GM21381 (cell line): ENCODE results near the gene CEP131.

Experiments
- ATAC-seq: cut with Tn5 transposase; IDR thresholded peaks from one replicate; pipeline ENCODE4 v1.9.1; 2021; ENCODE audit warnings: mild to moderate bottlenecking, moderate library complexity; ENCODE audit not compliant: unreplicated experiment

CEP131 gene

DNA sequence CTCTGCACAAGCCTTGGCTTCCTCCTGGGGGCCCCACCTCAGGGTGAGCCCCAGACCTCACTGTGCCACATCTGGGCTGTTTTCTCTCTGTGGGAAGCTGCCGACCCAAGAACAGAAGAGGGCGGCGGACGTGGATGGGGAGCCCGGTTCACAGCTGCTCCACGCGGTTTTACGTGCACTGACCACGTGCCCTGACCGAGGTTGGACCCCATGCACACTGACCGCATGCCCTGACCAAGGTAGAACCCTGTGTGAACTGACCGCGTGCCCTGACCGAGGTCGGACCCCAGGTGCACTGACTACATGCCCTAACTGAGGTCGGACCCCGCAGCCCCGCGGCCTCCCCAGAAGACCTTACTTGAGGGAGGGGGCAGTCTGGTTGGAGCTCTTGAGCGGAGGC lies 19.6 kb downstream of the CEP131 start:
- ATAC-seq: no peak

DNA sequence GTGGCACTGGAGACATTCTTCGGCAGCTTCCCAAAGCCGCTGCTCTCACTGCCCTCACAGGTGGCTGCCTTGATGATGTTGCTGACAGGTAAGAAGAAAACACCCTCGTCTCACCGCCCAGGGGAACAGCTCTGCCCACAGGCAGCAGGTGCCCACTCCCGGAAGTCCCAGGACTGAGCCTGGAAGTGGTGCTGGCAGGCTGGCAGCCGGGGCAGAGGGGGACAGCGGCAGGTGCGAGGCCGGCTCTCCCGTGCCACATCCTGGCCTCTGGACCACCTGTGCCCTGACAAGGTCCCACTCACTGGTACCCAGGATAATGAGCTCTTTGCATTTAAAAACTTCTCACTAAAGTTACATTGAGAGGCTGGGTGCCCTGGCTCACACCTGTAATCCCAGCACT lies 20.4 kb downstream of the CEP131 start:
- no peak for ATAC-seq

DNA sequence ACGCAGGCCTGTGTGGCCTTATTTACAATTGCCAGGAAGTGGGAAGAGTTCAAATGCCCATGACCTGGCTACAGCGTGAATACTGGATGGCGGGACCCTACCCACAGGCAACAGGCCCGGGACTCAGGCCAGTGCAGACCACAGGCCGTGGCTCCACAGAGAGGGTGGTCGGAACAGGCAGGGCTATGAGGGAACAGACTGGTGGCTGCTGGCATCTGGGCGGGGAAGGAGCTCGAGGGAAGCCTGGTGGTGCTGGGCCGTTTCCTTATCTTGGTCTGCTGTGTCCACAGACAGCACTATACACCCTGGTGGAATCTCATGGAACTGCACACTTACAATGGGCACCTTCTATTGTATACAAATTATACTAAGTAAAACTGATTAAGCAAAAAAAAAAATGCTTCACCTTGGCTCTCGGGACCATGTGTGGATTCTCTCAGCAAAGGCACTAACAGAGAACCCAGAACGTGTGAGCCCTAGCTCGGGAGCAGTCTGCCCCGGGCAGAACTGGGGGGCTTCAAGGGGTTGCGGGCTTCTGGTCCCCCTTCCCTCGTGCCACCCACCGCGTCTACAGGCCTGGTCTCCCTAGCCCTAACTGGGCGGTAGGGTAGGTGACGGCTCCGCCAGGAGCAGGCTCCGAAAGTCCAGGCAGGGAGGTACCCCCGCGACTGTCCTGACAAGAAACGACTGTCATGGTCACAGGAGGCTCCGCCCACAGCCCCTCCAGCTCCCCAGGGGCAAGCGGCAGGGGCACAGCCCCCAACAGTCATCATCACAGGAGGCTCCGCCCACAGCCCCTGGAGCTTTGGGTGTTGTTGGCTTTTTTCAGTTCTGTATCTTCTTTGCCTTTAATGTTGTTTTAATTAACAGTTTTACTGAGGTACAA lies 21.8 kb downstream of the CEP131 start:
- ATAC-seq: no peak

DNA sequence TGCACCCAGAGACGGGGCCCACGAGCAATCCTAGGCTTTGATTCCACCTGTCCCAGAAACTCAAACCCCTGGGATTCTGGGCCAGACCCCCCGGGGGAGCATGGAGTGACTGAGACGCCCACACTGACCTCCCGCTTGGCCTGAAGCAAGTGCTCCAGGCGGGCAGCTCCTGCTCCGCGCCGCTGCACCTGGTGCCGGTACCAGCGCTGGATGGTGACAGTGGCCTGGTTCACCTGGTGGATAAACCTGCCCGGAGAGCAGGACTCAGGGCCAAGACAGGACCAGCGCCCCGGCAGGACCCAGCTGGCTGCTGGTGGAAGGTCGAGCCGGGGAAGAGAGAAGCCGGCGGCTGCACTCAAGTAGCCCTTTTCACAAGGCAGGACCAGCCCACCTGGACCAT lies 22.6 kb downstream of the CEP131 start:
- ATAC-seq: no peak

DNA sequence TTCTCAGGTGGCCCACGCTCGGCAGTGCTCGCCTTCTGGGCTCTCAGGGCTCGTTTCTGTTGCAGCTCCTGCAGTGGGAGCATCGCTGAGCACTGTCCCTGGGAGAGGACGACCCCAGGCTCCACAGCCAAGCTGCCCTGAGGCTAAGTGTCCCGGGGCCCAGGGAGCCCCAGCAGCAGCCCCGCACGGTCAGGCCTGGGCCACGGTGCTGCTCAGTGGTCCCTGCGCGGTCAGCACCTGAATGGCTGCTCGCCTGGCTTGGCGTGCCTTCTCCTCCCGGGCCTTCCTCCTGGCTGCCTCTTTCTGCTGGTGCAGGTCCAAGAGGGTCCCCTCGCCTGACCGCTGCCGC lies 23.3 kb downstream of the CEP131 start:
- ATAC-seq: no peak

DNA sequence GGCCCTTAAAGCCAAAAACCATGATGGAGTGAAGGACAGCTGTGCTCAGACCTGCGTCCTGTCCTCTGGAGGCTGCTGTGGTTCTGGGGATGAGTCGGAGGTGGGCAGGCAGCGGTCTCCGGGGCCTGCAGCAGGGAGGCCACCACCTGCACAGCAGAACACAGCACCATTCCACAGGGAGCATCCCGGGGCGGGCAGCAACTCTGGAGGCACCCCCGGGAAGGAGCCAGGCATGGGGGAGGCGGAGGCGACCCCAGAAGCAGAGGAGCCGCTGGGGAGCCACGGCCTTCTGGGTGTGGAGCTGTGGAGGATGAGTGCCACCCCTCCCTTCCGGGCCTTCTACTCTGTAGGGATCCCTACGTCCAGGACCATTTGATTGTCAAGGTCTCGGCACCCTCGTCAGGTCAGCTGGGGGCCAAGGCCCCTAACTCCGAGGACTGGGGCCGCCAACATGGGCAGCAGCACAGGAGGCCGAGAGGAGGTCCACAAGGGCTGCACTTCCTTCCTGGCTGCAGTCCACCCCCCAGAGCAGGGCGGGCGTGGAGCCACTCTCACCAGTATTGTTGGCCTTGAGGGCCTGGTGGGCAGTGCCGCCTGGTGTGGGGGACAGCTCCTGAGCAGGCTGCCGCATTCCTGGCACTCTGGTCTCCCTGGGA lies 23.8 kb downstream of the CEP131 start:
- no peak for ATAC-seq

DNA sequence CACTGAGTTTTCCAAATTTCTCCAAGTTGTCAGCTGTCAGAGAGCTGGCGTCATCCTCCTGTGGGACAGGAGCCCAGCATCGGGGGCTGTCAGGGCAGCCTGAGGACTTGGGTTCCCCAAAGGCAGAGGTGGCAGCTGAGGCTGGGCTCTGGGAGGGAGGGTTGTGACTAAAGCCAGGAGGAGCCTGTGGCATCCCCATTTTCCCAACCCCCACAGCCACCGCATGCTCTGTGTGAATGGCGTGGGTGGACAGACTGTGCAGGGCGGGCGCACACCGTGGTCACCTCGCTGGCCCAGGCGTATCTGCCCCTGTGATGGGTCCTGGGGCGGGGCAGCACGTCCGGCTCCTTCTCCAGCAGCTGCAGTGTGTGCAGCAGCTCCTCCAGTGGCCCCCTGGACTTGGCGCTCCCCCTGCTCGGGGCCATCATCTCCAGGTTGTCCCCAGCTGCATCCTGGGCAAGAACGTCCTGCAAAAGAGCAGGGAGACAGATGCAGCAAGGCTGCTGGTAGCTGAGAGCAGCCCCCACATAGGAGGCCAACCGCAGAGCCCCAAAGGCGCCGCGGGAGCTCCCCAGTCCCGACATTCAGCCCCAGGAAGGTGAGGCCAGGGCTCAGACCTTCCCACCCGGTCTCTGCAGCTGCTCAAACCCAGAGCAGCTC lies 24.8 kb downstream of the CEP131 start:
- no peak for ATAC-seq

DNA sequence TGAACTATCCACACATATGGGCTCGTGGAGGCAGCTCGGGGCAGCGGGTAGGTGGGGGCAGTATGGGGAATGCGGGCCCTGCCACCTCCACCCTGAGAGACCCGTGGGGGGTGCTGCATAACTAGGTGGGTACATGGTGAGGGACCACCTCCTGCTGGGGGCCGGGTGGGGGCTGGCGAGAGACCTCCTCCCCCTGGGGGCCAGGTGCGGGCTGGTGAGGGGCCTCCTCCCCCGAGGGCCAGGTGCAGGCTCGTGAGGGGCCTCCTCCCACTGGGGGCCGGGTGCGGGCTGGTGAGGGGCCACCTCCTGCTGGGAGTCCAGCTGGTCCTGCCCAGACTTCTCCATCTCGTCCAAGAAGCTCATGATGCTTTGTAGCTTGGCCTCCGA lies 25.4 kb downstream of the CEP131 start:
- no peak for ATAC-seq

DNA sequence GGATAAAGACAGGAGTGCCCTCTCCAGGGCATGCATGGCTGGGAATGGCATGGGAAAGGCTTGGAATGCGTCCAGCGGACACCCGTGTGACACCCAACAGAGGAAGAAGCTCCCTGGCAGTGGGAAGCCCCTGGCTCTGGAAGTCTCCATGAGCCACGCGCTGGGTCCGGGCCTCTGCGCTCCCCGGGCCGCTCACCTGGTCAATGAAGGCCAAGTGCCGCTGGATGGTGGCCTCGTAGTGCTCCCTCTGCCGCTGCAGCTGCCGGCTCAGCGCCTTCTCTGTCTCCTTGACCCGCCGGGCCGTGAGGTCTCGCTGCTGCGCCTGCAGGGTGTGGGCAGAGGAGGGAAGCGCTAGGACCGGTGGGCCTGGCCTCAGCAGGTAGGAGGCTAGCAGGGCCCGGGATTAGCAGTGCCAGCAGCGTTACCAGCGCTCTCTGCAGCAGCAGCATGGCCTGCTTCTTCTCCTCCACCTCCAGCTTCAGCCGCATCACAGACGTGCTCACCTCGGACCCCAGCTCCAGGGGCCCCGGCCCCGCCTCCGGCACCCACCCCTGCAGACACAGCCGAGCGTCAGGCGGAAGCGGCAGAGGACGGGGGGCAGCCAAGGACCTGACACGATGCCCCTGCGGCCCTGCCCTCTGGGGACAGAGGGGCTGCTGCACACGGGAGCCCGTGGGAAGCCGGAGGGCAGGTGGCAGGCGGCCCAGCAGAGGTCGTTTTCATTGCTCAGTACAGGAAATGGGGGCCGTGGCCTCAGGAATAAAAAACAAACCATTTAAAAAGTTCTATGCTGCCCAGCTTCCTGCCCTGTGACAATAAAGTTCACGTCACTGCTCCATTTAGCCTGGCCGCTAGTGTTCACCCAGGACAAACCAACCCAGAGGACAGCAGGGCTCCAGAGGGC lies 26.0 kb downstream of the CEP131 start:
- no peak for ATAC-seq

DNA sequence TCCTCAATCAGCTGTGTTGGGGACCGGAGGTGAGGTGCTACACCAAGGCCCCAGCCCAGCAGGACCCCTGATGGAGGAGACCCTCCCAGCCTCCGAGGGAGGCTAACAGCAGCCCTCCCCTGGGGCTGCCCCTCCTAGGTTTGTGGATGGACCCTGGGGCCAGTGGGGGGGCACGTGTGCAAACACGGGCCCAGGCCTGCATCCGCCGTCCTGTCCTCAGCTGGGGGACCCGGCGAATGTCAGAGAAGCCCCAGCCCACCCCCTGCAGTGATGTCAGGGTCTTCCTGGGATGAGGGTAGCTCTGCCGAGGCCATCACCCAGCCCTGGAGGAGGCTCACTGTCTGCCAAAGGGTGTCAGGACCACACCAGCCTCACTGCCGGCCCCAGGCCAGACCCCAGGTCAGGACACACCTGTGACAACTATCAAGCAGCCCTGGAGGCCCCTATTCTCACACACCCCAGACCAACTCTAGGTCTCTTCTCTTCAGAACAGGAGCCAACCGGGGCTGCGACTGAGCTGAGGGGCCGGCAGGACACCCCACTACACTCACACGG lies 26.7 kb downstream of the CEP131 start:
- no peak for ATAC-seq

DNA sequence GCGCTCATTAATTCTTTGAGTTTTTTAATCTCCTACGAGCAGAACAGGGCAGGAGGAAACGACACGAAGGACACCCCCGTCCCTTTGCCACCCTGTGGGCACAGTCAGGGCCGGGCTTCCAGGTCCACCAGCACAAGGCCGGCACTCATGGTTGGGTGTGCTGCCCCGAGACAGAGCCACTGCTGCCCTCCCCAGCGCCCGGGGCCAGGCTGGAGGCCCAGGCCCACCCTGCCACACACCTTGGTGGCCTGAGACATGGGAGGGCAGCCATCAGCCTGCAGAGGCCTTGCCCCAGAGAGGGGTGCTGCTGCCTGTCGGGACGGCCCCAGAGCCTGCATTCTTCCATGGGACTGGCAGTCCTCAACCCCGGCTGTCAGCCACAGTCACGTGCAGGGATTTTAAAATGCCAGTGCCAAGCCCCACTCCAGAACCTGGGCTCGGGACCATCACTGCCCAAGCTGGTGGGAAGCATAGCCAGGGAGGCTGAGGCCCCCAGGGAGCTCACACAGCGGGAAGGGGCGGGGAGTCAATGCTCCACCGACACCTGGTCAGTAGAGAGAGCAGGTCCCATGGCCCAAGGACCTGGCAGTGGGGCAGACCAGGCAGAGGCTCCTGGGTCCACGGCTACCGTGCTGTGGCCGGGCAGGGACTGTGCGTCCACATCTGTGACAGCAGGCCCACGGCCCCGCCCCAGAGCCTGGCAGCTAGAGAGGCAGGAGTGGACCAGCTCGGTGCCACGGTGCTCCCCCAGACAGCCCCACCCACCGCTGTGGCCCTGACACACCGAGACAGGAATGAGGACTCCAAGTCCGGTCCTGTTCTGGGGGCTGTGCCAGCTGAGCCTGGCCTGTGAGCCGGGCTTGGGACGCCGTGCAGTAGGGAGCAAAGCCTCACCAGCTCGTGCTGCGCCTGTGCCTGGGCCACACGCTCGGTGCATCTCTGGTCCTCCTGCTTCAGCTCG lies 27.5 kb downstream of the CEP131 start:
- ATAC-seq: no peak

DNA sequence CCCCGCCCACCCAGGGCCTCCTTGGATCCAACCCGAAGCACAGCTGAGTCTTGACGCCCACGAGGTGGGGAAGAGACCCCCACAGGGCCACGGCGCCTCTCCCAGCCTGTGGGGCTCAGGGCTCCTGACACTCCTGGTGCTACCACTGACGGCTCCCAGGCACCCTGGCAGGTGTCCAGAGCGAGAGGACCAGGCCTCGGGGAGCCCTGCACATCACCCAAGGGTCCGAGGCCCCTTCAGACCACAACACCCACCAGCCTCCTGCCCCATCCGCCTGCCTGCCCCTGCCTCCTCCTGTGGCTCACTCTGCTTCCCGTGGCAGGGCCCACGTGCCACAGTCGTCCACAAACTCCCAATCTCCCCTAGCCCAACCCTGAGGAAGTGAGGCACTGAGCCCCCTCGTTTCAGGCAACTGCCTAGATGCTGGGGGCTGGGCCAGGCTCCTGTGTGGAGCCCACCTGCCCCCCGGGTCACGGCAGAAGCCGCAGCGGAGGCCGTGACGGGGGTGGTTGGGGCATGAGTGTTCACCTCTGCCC lies 28.5 kb downstream of the CEP131 start:
- ATAC-seq: no peak

DNA sequence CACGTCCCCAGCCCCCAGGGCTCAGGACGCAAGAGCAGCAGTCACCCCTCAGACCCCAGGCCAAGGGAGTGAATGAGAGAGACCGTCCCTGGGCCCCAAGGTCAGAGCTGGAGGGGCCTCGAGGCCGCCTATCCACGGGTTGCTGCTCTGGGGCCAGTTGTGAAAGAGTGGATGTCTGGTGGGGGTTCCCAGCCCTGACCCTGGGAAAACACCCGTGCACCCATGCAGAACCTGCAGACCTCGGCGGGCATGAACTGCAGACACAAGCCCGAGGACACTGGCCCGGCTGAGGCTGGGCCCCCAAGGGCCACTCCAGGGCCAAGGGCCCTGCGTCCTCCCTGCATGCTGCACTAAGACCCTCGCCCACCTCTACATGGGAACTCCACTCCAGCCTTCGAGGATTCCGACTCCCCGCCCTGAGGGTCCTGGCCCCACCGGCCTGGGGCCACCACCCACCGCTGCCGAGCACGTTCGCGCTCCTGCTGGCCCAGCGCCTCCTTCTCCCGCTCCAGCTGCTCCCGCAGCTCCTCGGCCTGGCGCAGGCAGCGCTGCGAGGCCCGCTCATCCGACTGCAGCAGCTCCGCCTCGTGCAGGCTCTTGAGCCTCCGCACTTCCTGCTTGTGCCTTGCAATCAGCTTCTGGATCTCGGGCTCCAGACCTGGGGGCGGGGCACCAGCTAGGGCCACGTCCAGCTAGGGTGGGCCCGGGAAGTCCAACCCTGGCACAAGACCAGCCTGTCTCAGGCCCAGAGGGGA lies 29.1 kb downstream of the CEP131 start:
- ATAC-seq: no peak

DNA sequence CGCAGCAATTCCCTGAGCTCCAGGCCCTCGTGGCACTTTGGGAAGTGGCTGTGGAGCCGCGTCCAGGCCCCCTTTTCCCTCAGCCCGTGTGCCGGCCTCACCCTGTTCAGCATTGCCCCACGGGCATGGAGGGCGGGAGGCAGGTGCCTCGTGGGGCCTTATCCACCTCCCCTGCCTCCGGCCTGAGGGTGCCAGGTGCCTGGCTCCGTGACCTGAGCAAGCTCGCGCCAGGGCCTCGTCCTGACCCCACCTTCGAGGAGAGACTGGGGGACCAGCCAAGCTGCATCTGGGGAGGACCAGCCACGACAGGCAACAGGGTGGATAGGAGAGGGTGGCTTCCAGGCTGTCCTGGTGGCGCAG lies 29.7 kb downstream of the CEP131 start:
- ATAC-seq: no peak

DNA sequence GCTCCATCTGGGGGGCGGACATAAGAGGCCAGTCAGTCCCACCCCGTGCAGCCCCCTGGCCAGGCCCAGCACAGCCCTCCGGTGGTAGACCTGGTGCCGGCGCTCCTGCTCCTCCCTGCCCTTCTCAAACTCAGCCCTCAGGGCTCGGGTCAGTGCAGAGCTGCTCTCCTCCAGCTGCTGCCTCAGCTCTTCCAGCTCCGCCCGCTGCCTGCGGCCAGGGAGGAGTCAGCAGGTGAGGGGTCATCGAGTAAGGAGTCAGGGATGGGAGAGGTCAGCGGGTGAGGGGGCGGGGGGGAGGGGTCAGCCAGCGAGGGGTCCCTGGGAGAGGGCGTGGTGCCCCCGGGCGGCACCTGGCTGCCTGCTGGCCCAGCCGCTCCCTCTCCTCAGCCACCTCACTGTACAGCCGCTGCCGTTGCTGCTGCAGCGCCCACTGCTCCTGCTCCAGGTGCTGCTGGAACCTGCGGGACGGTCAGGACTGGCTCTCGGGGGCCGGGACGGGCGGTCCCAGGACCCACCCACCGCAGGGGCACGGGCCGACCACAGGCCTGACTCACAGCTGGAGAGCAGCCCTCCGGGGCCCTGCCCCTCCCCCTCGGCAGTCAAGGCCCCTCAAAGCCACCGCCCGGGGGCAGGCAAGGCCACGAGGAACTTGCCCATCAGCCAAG lies 30.2 kb downstream of the CEP131 start:
- no peak for ATAC-seq

DNA sequence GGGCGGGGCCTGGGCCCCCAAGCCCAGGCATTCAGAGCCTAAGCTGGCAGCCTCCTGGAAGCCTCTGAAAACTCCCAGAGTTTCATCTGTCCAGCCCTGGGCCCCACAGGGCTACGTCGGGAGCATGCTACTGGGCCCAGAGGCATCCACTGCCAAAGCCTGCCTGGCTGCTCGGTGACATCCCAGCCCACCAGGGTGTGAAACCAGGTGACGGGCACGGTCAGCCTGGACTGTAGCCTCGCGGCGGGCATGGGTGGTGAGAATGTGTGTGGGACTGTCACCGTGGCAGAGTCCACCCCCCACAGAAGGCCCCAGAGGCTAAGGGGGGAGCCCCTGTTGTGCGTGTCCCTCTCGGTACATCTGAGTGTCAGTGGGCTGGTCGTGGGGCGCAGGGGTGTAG lies 31.1 kb downstream of the CEP131 start:
- no peak for ATAC-seq

DNA sequence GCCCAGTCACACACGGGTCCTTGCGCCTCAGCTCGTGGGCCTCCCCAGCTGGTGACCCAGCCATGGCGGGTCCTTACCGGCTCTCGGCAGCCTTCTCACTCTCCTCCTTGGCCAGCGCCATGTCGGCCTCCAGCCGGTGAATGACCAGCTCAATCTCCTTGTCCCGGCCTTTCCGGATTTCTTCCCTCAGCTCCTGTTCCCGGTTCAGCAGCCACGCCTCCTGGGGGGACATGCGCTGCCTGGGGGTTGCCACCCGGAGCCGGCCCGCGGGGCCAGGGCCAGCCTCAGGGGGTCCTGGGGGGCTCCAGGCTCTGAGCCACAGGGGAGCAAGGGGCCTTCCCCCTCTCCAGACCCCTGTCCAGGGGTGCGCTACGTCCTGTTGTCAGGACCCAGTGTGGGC lies 31.6 kb downstream of the CEP131 start:
- no peak for ATAC-seq

DNA sequence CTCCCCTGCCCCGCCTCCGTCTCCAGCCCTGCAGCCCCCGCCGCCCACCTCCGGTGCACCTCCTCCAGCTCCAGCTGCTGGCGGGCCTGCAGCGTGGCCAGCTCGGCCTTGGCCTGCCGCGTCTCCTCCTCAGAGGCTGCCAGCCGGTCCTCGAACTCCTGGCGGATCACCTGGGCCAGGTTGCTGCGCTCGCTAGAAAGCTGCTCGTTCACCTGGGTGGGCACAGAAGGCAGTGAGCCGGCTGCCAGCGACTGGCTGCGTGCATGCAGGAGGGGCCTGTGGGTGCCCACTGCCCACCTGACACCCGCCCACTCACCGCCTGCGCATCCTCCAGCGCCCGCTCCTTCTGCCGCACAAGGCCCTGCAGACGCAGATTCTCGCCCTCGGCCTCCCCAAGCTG lies 32.2 kb downstream of the CEP131 start:
- no peak for ATAC-seq
